ENCODE data around the gene L2HGDH.

DNA sequence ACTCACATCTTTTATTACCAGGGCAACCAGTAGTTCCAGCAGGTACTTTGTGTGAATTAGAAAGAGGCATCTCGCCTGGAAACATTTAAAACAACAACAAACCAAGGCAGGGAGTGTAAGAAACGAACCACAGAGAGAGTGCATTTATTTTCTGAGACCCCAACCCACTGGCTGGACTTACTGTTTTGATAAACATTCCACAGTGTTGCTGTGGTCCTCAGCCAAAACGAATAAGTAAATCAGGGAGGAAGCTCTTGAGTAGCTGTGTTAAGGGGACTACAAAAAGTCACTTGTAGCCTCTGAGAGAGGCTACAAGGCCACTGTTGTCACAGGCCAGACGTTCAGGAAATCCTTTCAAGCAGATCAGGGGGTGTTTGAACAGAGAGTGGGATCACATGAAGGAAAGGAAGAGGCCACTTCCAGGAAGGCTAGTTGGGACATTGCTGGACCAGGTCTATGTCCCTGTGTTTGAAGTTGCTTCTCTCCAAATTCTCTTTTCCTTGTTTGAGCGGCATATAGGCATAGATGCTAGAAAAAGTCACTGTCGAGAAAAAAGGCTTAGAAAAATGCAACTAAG is 33.9 kb upstream of the L2HGDH start:
- TF ChIP-seq EZH2phosphoT487 (IDR thresholded peaks at IDR 0.05; ENCODE audit: borderline replicate concordance): no peak
- TF ChIP-seq EZH2 (IDR thresholded peaks at IDR 0.05): no peak
- no peak for TF ChIP-seq ZNF274 (IDR thresholded peaks at IDR 0.05; ENCODE audit: low read depth, low read length)
- TF ChIP-seq POLR2A (IDR thresholded peaks at IDR 0.05; ENCODE audit: borderline replicate concordance, extremely low read depth, insufficient read depth, insufficient read length): no peak
- no peak for TF ChIP-seq CTCF (IDR thresholded peaks at IDR 0.05 in 2 of 3, conservative IDR thresholded peaks at IDR 0.05 in 1 of 3; ENCODE audit: borderline replicate concordance in 1 of 3, insufficient read depth in 1 of 3, low read depth in 2 of 3, low read length in 2 of 3)
- TF ChIP-seq FOSL1 (IDR thresholded peaks at IDR 0.05; ENCODE audit: low read depth): no peak
- TF ChIP-seq, protein P1, sequence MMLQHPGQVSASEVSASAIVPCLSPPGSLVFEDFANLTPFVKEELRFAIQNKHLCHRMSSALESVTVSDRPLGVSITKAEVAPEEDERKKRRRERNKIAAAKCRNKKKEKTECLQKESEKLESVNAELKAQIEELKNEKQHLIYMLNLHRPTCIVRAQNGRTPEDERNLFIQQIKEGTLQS (IDR thresholded peaks at IDR 0.05): no peak

Measured in HCT116 (cell line).